ENCODE measurements around the gene SCO2. TPM values are rescaled to one million over a fixed set of nuclear protein-coding genes. Genes with fewer than 3 reads are reported as not detected.
"Not testable (repeated sequence)": the region's sequence is repeated elsewhere in the genome, so short reads cannot be mapped to it uniquely, and the experiment has no call there.

SCO2 gene
- total RNA-seq, 4 donors from 2014 or later: 1.5 to 9.4 (median 4.4) TPM

GRCh38 chr22:50544746-50545253 is 19.4 kb upstream of the SCO2 start:
- H3K4me3 ChIP-seq (ENCODE audit: low read depth, poor library complexity, severe bottlenecking): no peak overlapping the region
- TF ChIP-seq POLR2A (IDR thresholded peaks at IDR 0.05) (no peak), CTCF (IDR thresholded peaks at IDR 0.05) (no peak)
- DNase-seq (ENCODE audit: low spot score in 2 of 2): peak in 1 of 2 donors; percentile 55
- intact Hi-C loops (cut with DNase I; ENCODE audit: low total_unique reads): no loop called here
- 33 to 63% methylated on average over 5 of the region's 5 CpGs for WGBS, 2 donors

- 5 to 7% methylated on average over 41 to 52 of the region's 52 CpGs for WGBS, 2 donors
- peak in 1 of 2 donors; percentile 96 for DNase-seq (ENCODE audit: low spot score in 2 of 2)
- intact Hi-C loops (cut with DNase I; ENCODE audit: low total_unique reads): no loop called here
- no peak for TF ChIP-seq CTCF (IDR thresholded peaks at IDR 0.05)
- no peak for TF ChIP-seq POLR2A (IDR thresholded peaks at IDR 0.05)
- no peak overlapping the region for H3K4me3 ChIP-seq (ENCODE audit: low read depth, poor library complexity, severe bottlenecking)
Measured at GRCh38 chr22:50544078-50544745, 18.8 kb upstream of the SCO2 start.

GRCh38 chr22:50542416-50542927 is 17.1 kb upstream of the SCO2 start:
- 78 to 90% methylated on average over 19 of the region's 19 CpGs for WGBS, 2 donors
- intact Hi-C loops (cut with DNase I; ENCODE audit: low total_unique reads): no loop called here
- no peak for TF ChIP-seq POLR2A (IDR thresholded peaks at IDR 0.05)
- TF ChIP-seq CTCF (IDR thresholded peaks at IDR 0.05): no peak
- DNase-seq (ENCODE audit: low spot score in 2 of 2): no peak
- H3K4me3 ChIP-seq (ENCODE audit: low read depth, poor library complexity, severe bottlenecking): no peak overlapping the region

- H3K4me3 ChIP-seq (ENCODE audit: low read depth, poor library complexity, severe bottlenecking); intact Hi-C loops (cut with DNase I; ENCODE audit: low total_unique reads): not testable (repeated sequence)
- WGBS, 2 donors: 23 to 34% methylated on average over 5 of the region's 5 CpGs
- peak in 1 of 2 donors; percentile 67 for DNase-seq (ENCODE audit: low spot score in 2 of 2)
Measured at GRCh38 chr22:50541667-50542026, 16.2 kb upstream of the SCO2 start.

- H3K4me3 ChIP-seq (ENCODE audit: low read depth, poor library complexity, severe bottlenecking): no peak overlapping the region
- TF ChIP-seq CTCF (IDR thresholded peaks at IDR 0.05) (no peak), POLR2A (IDR thresholded peaks at IDR 0.05) (no peak)
- intact Hi-C loops (cut with DNase I; ENCODE audit: low total_unique reads): no loop called here
- no peak for DNase-seq (ENCODE audit: low spot score in 2 of 2)
- WGBS, 2 donors: 82 to 86% methylated on average over 10 of the region's 10 CpGs
Measured at GRCh38 chr22:50540381-50540780, 15.0 kb upstream of the SCO2 start.

- H3K4me3 ChIP-seq (ENCODE audit: low read depth, poor library complexity, severe bottlenecking): no peak overlapping the region
- no peak for DNase-seq (ENCODE audit: low spot score in 2 of 2)
- WGBS, 2 donors: 85 to 90% methylated on average over 13 of the region's 13 CpGs
- intact Hi-C loops (cut with DNase I; ENCODE audit: low total_unique reads): no loop called here
- TF ChIP-seq CTCF (IDR thresholded peaks at IDR 0.05) (no peak), POLR2A (IDR thresholded peaks at IDR 0.05) (no peak)
Measured at GRCh38 chr22:50537765-50538164, 12.4 kb upstream of the SCO2 start.
